Suppressor macrophage treated with lipopolysaccharide for 1 hour (primary cell): Measurements from ENCODE around the gene TIMM44.
A peak's percentile ranks its signal among the peaks of the same experiment; 100 is the strongest.
"Not testable (repeated sequence)": the region's sequence is repeated elsewhere in the genome, so short reads cannot be mapped to it uniquely, and the experiment has no call there.

Experiments used
- DNase-seq, 3 donors: peaks; one replicate each; pipeline ENCODE4 v3.0.0-alpha.2; 2020 to 2022

The TIMM44 gene

GRCh38 chr19:7924241-7924640 is 19.2 kb downstream of the TIMM44 start:
- DNase-seq, result no peak

GRCh38 chr19:7923295-7924191 is 19.9 kb downstream of the TIMM44 start:
- no peak for DNase-seq

- no peak for DNase-seq
Observed at GRCh38 chr19:7922836-7923195, 20.6 kb downstream of the TIMM44 start.

GRCh38 chr19:7921967-7922835 is 21.3 kb downstream of the TIMM44 start:
- DNase-seq, result no peak

GRCh38 chr19:7921302-7921966 is 22.0 kb downstream of the TIMM44 start:
- DNase-seq, result no peak

- DNase-seq, result peak; percentile 96 to 100 (median 100)
Observed at GRCh38 chr19:7920519-7921301, 22.8 kb downstream of the TIMM44 start.

GRCh38 chr19:7919610-7920518 is 23.6 kb downstream of the TIMM44 start, which contains the start of gene SNAPC2:
Gene SNAPC2, plus strand, starts transcription at chr19:7920338. Its CDS starts 29 bp downstream, at chr19:7920367.
- peak; percentile 96 to 98 (median 97) for DNase-seq

- DNase-seq, result no peak
Observed at GRCh38 chr19:7918615-7919421, 24.6 kb downstream of the TIMM44 start.

GRCh38 chr19:7918062-7918614 is 25.3 kb downstream of the TIMM44 start:
- DNase-seq, result not testable (repeated sequence)

- DNase-seq, result peak; percentile 66 to 85 (median 71)
Observed at GRCh38 chr19:7917267-7918061, 26.0 kb downstream of the TIMM44 start.

GRCh38 chr19:7916955-7917266 is 26.6 kb downstream of the TIMM44 start:
- no peak for DNase-seq

- peak; percentile 69 to 84 (median 72) for DNase-seq
Observed at GRCh38 chr19:7916103-7916954, 27.1 kb downstream of the TIMM44 start.

- no peak for DNase-seq
Observed at GRCh38 chr19:7915250-7916102, 28.0 kb downstream of the TIMM44 start.

- no peak for DNase-seq
Observed at GRCh38 chr19:7914598-7915045, 28.8 kb downstream of the TIMM44 start, which contains the start of gene TGFBR3L. Gene TGFBR3L, plus strand, starts transcription at chr19:7914830.

- DNase-seq, result no peak
Observed at GRCh38 chr19:7914099-7914498, 29.4 kb downstream of the TIMM44 start.

- DNase-seq, result no peak
Observed at GRCh38 chr19:7913652-7914051, 29.8 kb downstream of the TIMM44 start.
